Measurements from ENCODE around the gene IMMP2L.

- TF ChIP-seq CTCF (IDR thresholded peaks at IDR 0.05), result no peak
- TF ChIP-seq POLR2A (IDR thresholded peaks at IDR 0.05), result no peak
Measured at GRCh38 chr7:110669410-110669809, 892.9 kb downstream of the IMMP2L start.

Data from body of pancreas (tissue), 4 donors.